Stimulated activated CD4-positive, alpha-beta T cell treated with anti-CD3 and anti-CD28 coated beads, Interleukin-4, amount 100 ng/mL, for 1 hour (primary cell): ENCODE results near the gene POU2F3.
A peak's percentile ranks its signal among the peaks of the same experiment; 100 is the strongest.

Experiments
- DNase-seq: peaks from one replicate; pipeline ENCODE4 v3.0.0-alpha.2; 2020

Gene POU2F3

DNA sequence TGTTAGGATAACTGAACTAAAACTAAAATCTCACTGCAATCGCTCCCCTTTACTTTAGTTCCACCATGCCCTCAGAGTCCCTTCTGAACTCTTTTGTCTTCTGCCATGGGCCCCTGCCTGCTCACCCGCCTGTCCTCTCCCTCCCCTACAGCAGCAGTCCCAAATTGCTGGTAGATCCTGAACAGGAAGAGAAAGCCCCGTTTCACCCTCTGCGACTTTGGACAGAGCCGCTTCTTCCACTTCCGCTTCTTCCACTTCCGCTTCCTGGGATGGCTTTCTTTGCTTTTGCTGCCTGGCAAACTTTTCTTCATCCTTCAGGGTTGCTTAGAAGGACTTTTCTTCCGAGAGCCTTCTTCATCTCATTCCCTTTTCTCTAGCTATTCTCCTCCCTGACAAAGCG is 49.5 kb downstream of the POU2F3 start:
- DNase-seq, result no peak

DNA sequence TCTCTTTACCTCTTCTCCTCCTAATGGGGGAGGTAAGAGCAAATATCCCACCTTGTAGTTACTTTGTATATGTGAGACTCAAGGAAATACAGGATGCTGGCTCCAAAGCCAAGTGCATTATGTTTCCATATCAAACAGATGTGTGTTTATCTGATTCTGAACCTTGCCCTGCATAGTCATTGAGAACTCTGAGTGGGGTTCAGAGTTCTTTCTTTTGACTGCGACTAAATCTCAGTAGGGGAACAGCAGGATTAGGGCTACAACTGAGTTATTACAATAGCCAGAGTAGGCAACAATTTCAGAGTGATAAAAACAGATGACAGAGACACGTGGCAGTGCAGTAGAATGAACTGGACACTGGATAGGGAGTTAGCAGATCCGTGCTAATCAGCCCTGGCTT is 51.0 kb downstream of the POU2F3 start:
- DNase-seq, result no peak

DNA sequence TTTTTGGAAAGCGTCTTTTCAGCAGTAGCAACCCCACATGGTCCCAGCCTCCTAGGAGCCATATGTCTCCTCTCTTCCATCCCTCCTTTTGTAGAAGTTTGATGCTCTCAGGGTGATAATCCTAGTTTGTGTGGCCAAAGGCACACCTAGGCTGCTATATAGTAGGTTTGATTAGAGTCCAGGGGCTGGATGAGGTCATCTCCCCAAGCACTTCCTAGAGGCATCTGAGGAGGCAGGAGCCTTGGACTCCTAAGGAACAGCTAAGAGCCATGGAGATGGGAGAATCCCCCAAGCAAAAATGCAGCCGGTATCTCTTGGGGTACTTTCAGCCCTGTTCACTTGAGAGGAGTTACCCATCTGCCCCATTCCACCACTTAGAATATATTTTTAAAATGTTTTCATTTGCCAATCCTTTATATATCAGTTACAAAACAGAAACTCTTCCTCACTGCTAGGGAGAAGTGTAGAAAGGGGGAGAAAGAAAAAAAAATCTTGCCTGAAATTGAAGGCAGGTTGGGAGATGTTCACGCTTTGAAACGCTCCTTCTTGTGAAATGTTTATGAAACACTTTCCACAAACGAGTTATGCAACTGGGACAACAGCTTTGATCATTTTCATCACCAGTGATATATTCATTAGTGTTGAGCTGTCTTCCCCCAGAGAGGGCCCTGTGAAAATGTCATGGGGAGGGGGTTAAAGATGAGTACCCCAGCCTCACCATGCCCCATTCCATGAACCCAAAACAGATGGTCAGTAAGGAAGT is 53.3 kb downstream of the POU2F3 start:
- no peak for DNase-seq

DNA sequence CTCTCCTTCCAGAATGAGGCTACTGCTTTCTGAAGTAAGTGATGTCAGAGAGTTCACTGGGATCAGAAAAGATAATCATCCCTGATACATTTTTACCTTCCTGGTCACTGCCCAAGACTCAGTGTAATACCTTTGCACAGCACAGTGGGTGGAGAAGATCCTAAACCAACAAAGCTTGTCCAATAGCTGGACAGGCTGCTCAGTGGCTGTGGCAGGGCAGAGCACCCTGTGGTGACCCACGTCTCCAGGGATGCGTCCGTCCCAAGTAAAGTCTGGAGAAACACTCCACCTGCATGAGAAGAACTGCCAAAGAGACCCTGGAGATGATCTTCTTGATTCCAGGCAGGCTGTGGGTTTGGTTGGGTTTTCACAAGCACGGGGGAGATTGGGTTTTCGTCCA is 54.2 kb downstream of the POU2F3 start:
- DNase-seq, result no peak

DNA sequence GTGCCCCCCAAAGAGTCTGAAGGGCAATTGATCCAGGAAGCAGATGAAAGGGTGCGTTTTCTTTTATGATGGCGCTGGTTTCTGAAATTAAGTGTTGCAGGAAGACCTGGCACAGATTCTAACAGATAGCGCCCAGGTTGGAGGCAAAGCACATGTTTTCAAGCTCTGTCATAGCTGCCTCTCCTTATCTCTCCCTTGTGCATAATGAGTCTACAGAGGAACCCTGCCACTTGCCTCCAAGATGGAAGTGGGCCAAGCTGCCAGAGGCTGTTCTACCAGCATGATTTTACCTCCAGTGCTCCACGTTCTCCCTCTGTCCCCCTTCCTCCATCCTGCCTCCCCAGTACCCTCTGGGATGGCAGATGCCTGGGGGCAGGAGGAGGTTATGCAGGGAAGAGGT is 55.2 kb downstream of the POU2F3 start:
- no peak for DNase-seq

DNA sequence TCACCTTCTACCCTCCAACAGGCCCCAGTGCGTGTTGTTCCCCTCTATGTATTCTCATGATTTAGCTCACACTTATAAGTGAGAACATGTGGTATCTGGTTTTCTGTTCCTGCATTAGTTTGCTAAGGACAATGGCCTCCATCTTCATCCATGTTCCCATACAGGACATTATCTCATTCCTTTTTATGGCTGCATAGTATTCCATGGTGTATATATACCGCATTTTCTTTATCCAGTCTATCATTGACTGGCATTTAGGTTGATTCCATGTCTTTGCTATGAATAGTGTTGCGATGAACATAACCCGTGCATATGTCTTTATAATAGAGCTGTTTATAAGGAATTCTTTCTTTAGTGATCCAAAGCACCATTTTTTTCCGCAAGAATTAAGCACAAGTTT is 56.6 kb downstream of the POU2F3 start:
- no peak for DNase-seq

DNA sequence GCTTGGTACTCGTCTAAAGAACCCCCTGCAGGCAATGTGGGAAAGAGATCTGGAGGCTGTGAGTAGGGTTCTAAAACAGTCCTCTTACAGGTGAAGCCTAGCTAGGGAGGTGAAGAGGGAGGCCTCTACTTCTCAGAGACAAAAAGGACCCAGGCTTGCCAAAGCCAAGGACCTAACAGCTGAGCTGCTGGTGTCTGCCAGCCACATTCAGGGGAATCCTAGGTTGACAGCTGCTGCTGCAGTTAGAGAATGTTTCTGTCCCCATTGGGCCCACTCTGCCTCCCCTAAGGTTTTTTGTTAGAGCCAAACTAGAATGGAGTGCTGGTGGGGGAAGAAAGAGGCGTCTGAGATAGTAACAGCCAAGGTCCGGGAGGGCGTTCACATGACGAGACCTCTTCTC is 58.5 kb downstream of the POU2F3 start:
- DNase-seq, result no peak

DNA sequence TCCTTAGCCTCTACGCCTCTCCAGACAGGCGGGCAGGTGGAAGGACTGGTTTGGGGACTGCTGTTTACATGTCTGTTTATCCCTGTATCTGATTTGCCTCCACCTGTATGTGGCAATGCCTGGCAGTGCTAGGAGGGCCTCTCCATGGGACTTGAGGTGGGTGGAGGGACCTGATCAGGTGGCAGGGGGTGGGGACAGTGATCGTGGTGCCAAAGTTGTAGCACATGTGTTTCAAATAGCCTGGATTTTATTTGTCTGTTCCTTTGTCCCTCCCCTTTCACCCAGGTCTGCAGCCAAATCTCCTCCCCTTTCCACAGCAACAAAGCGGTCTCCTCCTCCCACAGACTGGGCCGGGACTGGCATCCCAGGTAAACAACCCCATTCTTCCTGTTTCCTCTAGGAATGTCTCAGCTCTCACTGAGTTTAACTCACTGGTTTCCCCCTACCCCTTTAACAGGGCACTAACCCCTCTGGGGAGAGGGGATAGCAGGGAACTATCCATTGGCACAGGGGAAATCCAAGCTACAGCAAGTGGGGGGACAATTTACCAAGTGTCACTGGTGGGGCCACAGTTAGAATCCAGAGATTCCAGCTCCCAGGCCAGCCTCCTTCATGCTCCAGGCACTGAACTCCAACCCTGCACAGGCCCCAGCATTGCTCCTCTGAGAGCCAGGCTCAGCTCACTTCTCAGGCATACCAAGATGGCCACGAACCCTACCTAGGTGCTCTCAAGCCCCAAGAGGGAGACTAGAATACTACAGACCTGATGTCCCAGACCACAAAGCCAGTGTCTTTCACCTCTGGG is 62.3 kb downstream of the POU2F3 start:
- no peak for DNase-seq

DNA sequence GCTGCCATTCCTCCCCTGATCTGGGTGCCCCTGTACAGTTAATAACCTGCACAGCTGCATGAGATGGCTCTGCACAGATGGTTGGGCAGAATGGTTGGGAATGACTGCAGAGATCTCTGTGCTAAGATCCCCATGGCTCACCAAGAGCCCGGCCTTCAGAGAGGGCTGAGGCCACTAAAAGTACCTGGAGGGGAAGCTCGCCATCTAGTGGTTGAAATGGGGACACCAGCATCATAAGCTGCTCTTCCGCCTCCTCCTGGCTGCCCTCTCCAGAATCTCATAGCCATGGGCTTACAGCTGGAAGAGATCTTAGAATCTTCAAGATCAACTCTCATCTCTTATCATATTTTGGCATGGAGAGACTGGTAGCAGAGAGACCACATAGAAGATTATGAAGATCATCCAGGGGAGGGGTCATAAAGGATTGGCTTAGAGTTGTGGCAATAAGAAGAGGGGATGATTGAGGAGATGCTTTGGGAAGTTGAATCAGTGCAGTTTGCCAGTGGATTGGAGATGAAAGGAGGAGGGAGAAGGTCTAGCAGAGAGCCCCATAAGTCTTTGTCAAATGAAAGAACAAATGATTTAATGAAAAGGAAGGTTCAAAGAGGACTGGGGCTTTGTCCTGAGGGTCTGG is 63.2 kb downstream of the POU2F3 start:
- DNase-seq, result peak; percentile 41

DNA sequence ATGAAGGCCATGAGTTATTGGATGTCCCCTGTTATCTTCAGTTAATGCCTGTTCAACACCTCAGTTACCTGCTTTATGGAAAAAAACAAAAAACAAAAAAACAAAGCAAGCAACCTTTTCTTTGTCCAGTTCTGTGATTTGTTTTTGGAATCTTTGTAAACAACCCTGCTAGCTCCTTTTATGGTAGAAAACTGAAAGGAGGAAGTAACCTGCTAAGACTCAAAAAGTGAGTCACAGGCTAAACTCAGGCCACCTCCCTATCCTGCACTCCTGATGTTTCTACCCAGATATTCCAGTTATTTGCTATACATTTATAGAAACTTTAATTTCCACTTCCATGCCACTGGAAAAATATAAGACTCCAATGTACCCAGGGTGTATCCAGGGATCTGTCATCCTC is 64.6 kb downstream of the POU2F3 start:
- DNase-seq, result no peak

DNA sequence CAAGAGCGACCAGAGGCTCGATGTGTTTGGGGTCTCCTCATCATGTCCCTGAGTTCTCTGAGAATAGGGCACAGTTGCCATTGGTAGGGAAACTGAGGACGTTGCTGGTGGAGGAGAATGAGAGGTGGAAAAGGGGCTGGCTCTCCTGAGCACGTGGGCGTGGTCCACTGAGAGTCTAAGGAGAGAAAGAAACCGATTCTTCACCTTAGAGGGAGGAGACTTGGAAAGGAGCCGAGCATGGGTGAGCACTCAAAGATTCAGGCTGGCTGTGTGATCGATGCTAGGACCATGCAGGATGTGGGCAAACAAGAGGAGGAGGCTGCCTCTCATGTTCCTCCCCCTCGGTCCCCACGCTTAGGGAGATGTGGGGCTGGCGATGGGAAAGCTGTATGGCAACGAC is 65.3 kb downstream of the POU2F3 start:
- no peak for DNase-seq

DNA sequence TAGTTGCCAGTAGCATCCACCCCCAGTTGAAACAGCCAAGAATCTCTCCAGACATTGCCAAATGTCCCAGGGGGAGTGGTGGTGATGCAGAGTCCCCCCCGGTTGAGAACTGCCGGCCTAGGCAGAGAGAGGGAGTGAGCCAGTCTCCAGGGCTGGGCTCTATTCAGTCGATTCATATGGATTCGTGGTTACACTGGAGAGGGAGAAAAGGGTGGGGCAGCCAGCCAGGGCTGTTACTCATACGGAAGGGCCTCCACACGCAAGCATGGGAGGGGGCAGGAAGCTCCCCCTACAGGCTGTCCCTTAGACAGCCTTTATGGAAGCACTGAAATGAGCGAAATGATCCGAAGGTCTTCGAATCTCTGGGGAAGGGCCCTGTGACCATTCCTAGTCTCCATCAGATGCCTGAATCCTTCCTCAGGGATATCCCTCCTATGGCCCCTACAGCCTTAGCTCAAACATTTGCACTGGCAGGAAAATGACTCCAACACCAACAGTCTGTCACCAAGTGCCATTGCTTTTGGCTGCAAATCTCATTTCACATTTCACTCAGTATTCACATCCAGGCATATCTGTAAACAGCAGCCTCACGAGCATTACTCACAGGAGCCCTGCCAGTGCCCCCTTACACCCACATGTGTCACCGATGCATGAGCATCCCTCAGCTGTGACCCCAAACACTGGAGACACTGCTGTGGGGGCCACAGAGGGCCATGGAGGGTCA is 66.7 kb downstream of the POU2F3 start:
- no peak for DNase-seq

DNA sequence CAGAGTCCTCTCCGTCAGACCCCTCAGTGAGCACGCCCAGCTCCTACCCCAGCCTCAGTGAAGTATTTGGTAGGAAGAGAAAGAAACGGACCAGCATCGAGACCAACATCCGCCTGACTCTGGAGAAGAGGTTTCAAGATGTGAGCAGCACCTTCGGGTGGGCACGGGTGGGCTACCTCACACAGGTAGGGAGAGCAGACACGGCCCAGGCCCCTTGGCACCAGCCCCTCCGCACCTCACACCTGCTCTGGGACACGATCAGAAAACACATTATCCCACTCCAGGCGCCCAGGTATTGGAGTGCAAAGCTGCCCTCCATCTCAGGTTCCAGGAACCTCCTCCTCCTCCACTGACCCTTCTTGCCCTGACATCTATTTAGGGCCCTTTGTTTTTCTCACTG is 67.5 kb downstream of the POU2F3 start:
- DNase-seq, result no peak

DNA sequence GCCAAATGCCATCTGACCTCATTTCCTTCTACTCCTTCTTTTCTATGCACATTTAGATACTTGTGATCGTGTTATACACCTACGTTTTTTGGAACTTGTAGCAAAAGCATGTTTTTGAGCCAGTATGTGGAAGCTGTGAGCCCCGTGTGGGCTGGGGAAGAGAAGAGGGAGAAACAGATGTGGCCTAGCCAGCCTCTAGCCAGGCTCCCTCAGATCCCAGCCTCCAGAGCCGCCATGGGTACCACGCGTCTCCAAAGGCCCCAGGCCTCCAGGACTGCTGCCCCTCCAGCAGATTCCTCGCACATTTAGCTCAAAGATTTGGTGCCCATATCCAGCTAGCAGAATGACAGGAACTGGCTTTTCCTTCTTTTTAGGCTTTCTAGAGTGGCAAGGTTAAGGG is 68.1 kb downstream of the POU2F3 start:
- no peak for DNase-seq

DNA sequence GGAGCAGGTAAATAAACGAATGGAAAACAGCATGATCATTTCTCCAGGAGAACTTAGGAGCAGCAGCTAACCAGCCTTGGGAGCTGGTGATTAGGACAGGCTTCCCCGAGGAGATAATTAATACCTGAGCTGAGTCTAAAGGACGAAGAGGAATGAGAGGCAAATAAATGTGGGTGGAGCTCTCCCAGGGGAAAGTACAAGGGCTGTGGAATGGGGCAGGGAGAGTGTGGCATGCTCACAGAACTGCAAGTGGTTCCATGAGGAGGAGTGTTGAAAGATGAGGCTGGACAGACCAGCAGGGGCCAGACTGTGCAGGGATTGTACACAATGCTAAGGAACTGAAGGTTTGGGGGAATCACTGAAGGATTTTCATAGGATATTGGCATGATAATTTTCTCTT is 70.9 kb downstream of the POU2F3 start:
- no peak for DNase-seq

DNA sequence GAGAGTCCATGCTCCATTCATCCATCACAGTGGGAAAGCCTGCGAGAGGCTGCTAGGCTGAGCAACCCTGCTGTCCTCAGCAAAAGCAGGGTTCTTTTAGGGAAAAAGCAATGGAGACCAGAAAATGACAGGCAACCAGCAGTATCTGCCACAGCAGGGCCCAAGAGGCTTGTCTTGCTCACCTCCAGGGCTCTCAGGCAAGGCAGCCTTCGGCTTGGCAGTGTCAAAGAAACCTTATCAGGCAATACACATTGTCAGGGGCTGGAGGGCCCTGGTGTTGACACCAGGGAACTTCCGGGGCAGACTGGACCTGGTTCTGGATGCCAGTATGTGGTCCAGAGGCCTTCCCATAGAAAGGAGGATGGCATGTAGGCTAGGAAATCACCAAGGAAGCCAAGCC is 74.9 kb downstream of the POU2F3 start:
- no peak for DNase-seq

DNA sequence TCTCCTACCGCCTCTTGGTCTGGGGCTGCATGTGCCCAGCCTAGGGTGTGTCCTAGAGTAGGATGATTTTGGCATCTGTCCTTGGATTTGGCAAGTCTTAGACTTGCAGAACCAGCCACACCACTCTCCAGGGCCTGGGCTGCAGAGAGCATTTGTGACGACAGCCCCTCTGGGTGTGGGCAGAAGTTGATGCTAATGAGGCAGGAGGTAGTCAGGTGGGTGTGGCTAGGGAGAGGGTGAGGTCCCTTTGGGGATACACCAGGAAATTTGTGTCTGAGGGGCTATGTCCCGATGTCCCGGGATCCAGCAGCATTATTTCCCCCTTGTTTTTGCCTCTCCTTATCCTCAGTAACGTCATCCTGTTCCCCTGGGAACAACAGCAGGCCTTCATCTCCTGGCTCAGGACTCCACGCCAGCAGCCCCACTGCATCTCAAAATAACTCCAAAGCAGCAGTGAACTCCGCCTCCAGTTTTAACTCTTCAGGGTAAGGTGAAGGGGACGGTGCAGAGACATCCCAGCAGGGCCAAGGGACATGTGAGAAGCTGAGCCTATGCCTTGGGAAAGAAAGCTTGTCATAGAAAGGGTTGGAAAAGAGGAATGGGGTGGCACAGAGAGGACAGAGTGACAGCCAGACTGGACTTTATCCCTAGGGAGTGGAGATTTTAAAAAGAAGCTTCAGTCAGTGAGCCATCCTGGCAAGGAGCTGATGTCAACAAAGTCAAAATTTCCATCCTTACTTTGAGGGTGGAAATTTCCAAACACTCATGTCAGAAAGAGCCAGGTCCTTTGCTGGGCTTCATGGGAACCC is 77.1 kb downstream of the POU2F3 start:
- no peak for DNase-seq

DNA sequence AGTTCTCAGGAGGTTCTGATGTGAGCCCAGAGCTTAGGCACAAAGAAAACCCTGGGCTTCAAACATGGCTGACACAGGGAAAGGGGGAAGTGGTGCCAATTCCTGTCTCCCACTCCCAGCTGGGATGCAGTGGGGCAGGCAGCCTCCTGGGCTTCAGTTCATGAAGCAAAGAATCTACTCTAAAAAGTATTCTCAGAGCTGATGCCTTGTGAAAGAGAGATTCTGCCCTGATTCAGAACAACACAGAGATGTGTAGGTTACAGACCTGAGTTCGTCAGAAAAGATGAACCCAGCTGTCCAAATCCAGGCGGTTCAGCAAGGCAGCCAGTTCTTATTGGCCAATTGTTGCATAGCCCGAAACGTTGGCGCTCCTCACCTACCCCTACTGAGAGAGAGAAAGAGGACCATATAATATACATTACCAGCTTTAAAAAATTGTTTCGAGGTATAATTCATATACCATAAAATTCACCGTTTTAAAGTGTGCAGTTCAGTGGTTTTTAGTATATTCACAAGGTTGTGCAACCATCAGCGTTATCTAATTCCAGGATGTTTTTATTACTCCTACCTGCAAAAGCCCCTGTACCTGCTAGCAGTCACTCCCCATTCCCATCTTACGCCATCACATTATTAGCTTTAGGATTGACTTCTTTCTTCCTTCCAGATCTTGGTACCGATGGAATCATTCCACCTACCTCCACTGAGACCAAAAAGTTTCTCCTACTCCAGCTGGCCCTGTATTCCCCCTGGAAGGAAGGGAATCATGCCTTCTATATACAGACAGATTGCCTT is 77.9 kb downstream of the POU2F3 start:
- no peak for DNase-seq

DNA sequence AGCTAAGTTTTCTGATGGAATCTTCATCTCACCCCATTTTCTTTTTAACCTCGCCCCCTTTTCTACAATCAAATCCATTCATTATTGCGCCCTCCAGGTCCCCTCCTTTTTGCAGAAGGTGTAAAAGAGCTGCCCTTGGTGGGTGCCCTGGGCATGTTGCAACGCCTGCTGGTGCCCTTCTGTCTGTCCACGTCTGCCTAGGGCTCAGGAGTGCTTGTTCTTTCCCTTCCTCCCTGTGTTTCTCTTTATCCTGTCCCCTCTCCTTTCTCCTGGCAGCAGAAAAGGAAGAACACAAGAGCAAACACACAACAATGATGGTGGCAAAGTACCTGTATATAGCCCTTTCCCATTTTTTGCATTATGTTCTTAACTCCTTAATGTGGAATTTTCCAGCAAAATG is 79.0 kb downstream of the POU2F3 start:
- DNase-seq, result no peak

DNA sequence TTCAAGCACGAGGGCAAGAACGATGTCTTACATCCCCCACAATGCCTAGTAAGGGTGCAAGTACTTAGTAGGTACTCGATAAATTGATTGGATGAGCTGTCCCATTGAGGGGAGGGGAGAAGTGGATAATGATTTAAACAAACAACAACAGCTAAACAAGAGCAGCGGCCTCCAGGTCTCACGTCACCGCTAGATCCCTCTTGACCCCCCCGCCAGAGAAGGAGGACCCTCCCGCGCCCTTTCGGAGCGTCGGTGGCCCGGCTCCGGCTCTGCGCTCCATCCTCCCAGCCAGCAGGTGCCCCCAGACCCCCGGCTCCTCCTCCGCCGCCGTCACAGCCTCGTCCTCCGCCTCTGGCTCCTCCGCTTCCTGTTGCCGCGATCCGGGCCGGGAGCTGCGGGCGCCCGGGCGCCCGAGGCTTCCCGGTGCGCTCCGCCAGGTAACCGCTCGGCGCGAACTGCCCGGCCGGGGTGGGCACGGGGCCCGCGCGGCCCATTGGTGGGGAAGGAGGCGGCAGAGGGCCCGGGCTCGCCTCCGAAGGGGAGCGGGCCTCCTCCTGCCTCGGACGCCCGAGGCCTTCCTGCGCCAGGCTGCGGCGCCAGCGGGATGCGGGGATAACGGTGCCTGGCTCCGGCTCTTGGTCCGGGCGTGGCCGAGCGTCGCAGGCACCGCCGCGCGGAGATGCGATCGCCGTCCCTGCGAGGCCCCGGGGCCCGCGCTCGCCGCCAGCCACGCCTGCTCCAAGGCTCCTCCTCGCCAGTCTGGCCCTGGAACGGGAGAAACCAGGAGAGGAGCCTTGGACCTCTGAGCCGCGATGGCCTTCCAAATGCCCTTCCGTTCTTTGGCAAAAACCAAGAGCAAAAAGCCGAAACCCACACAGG is 85.2 kb downstream of the POU2F3 start, which contains the start of gene TLCD5:
Gene TLCD5 (plus strand): TSS at position 368 of the 879 bp plus-strand sequence. CDS start 2,143 bp downstream, outside the sequence.
- DNase-seq, result peak; percentile 43
